HG02588 (cell line): ENCODE measurements around the gene DDX27.
"Not testable (repeated sequence)": the region's sequence is repeated elsewhere in the genome, so short reads cannot be mapped to it uniquely, and the experiment has no call there.

Experiments used
- ATAC-seq: cut with Tn5 transposase; IDR thresholded peaks from one replicate; pipeline ENCODE4 v1.9.1; 2021; ENCODE audit warnings: mild to moderate bottlenecking, moderate library complexity; ENCODE audit not compliant: unreplicated experiment

The DDX27 gene

GRCh38 chr20:49219091-49219923, at the start of gene DDX27:
DDX27 (plus strand) TSS chr20:49219416; CDS start chr20:49219449, 33 bp downstream.
- peak; percentile 86 for ATAC-seq

- ATAC-seq: no peak
Observed at GRCh38 chr20:49169547-49169946, 49.7 kb upstream of the DDX27 start.

GRCh38 chr20:49170714-49171113, 48.5 kb upstream of the DDX27 start:
- no peak for ATAC-seq

- ATAC-seq: no peak
Observed at GRCh38 chr20:49171909-49172308, 47.3 kb upstream of the DDX27 start.

GRCh38 chr20:49172413-49172812, 46.8 kb upstream of the DDX27 start:
- ATAC-seq: no peak

- no peak for ATAC-seq
Observed at GRCh38 chr20:49174183-49174582, 45.0 kb upstream of the DDX27 start.

GRCh38 chr20:49179368-49180277, 39.6 kb upstream of the DDX27 start:
- ATAC-seq: no peak

- ATAC-seq: no peak
Observed at GRCh38 chr20:49181265-49181877, 37.8 kb upstream of the DDX27 start.

GRCh38 chr20:49183444-49183843, 35.8 kb upstream of the DDX27 start:
- no peak for ATAC-seq

- not testable (repeated sequence) for ATAC-seq
Observed at GRCh38 chr20:49184084-49184501, 35.1 kb upstream of the DDX27 start.

- no peak for ATAC-seq
Observed at GRCh38 chr20:49184691-49185070, 34.5 kb upstream of the DDX27 start.

- ATAC-seq: no peak
Observed at GRCh38 chr20:49185071-49185761, 34.0 kb upstream of the DDX27 start.

GRCh38 chr20:49186535-49187329, 32.5 kb upstream of the DDX27 start:
- no peak for ATAC-seq

- ATAC-seq: no peak
Observed at GRCh38 chr20:49187330-49187850, 31.8 kb upstream of the DDX27 start.

- ATAC-seq: peak; percentile 89
Observed at GRCh38 chr20:49187851-49188641, 31.2 kb upstream of the DDX27 start, which contains the start of gene STAU1. STAU1 (minus strand) TSS chr20:49188334; CDS start chr20:49166201, 22,133 bp downstream.

GRCh38 chr20:49192944-49193518, 26.2 kb upstream of the DDX27 start:
- not testable (repeated sequence) for ATAC-seq

- no peak for ATAC-seq
Observed at GRCh38 chr20:49199729-49200293, 19.4 kb upstream of the DDX27 start.

GRCh38 chr20:49203011-49203410, 16.2 kb upstream of the DDX27 start:
- ATAC-seq: no peak
